ENCODE data around the gene OPCML.

Gene OPCML

DNA sequence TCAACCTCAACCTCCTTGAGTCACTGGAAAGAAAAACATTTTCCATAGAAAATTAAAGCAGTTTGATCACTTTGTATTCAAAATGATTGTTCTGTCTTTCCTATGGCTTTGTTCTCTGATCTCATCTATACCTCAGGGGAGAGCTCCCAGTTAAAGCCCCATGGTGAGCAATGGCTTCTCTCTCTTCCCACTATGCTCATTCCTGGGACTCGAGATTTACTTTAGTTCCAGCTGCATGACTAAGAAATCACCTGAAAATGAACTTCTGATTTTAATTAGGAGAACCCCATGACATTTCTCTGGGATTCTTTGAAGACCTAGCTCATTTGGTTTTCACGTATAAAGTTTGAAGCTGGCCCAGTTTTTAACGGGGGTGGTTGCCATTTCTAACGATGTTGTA, 921.5 kb downstream of the OPCML start:
- Histone ChIP-seq H3K4me2 (ENCODE audit: low read length) (no peak overlapping the region), H3K79me2 (ENCODE audit: control insufficient read depth, low read length) (no peaks in the 10 kb centered on the region), H3K4me3 (ENCODE audit: low read length) (no peak overlapping the region), H3K9me2 (replicated peaks; ENCODE audit: control insufficient read depth, low read length) (no peaks in the 10 kb centered on the region), H3K4me1 (ENCODE audit: control insufficient read depth, low read length) (no peaks in the 10 kb centered on the region), H4K20me1 (ENCODE audit: control insufficient read depth, insufficient read depth, low read depth, low read length) (no peaks in the 10 kb centered on the region), H3K27me3 (ENCODE audit: control insufficient read depth, low read length) (no peaks in the 10 kb centered on the region), H3F3A (ENCODE audit: control insufficient read depth, insufficient read depth) (no peaks in the 10 kb centered on the region), H3K9me3 (ENCODE audit: control insufficient read depth, insufficient read depth, low read length) (no peaks in the 10 kb centered on the region), H3K27ac (ENCODE audit: low read depth, low read length) (no peak overlapping the region), H3K36me3 (ENCODE audit: control insufficient read depth, low read length) (no peaks in the 10 kb centered on the region)
- TF ChIP-seq, protein P1, sequence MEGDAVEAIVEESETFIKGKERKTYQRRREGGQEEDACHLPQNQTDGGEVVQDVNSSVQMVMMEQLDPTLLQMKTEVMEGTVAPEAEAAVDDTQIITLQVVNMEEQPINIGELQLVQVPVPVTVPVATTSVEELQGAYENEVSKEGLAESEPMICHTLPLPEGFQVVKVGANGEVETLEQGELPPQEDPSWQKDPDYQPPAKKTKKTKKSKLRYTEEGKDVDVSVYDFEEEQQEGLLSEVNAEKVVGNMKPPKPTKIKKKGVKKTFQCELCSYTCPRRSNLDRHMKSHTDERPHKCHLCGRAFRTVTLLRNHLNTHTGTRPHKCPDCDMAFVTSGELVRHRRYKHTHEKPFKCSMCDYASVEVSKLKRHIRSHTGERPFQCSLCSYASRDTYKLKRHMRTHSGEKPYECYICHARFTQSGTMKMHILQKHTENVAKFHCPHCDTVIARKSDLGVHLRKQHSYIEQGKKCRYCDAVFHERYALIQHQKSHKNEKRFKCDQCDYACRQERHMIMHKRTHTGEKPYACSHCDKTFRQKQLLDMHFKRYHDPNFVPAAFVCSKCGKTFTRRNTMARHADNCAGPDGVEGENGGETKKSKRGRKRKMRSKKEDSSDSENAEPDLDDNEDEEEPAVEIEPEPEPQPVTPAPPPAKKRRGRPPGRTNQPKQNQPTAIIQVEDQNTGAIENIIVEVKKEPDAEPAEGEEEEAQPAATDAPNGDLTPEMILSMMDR (IDR thresholded peaks at IDR 0.05; ENCODE audit: low read depth, low read length, poor library complexity, severe bottlenecking) = no peak
- no peak for TF ChIP-seq EZH2phosphoT487 (IDR thresholded peaks at IDR 0.05; ENCODE audit: borderline replicate concordance, low read length)

DNA sequence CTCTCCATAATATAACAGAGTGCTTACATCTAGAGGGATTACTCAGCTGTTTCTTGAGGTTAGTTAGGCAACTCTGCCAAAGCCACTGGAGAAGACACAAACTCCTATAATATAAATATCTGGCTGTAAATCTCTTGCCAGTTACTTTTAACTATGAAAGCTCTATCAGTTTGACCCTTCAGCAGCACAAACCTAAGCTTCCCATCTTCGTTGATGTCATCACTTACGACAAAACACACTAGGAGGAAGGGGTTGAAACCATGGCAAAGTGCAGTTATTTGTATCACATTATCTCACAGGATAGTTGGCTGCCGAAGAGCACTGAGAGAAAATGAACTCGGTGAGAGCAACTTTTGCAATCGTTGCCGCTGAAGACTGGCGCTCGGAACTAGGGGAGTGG, 922.1 kb downstream of the OPCML start:
- H3F3A ChIP-seq (ENCODE audit: control insufficient read depth, insufficient read depth) = no peaks in the 10 kb centered on the region

DNA sequence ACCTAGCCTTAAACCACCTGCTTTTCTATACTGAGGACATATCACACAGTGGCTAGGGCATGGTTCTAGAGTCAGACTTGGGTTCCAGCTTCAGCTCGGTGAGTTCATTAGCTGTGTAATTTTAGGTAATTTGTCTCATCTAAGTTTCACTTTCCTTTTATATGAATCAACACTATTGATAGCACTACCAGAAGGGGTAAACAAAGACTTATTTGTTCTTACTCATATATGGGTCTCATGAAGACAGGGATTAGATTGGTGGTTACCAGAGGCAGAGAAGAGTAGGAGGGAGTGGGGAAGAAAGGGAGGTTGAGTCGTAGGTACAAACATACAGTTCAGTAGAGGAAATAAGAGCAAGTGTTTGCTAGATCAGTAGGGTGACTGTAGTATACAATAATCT, 924.7 kb downstream of the OPCML start:
- no peaks in the 10 kb centered on the region for H3K36me3 ChIP-seq (ENCODE audit: control insufficient read depth, low read length)
- H3F3A ChIP-seq (ENCODE audit: control insufficient read depth, insufficient read depth) = no peaks in the 10 kb centered on the region
- no peaks in the 10 kb centered on the region for H3K9me2 ChIP-seq (replicated peaks; ENCODE audit: control insufficient read depth, low read length)
- H3K4me3 ChIP-seq (ENCODE audit: low read length) = no peak overlapping the region
- no peaks in the 10 kb centered on the region for H3K4me1 ChIP-seq (ENCODE audit: control insufficient read depth, low read length)
- no peaks in the 10 kb centered on the region for H3K9me3 ChIP-seq (ENCODE audit: control insufficient read depth, insufficient read depth, low read length)
- no peak overlapping the region for H3K4me2 ChIP-seq (ENCODE audit: low read length)
- no peaks in the 10 kb centered on the region for H3K79me2 ChIP-seq (ENCODE audit: control insufficient read depth, low read length)
- no peaks in the 10 kb centered on the region for H3K27me3 ChIP-seq (ENCODE audit: control insufficient read depth, low read length)
- no peak overlapping the region for H3K27ac ChIP-seq (ENCODE audit: low read depth, low read length)
- TF ChIP-seq, protein P1 (IDR thresholded peaks at IDR 0.05; ENCODE audit: low read depth, low read length, poor library complexity, severe bottlenecking) = no peak
- no peak for TF ChIP-seq EZH2phosphoT487 (IDR thresholded peaks at IDR 0.05; ENCODE audit: borderline replicate concordance, low read length)
- no peaks in the 10 kb centered on the region for H4K20me1 ChIP-seq (ENCODE audit: control insufficient read depth, insufficient read depth, low read depth, low read length)

More for the DNA sequence above, 922.1 kb downstream of the OPCML start:
- TF ChIP-seq EZH2phosphoT487 (IDR thresholded peaks at IDR 0.05; ENCODE audit: borderline replicate concordance, low read length) = no peak
- TF ChIP-seq, protein P1 (IDR thresholded peaks at IDR 0.05; ENCODE audit: low read depth, low read length, poor library complexity, severe bottlenecking) = no peak
- Histone ChIP-seq H3K4me3 (ENCODE audit: low read length) (no peak overlapping the region), H3K9me2 (replicated peaks; ENCODE audit: control insufficient read depth, low read length) (no peaks in the 10 kb centered on the region), H3K36me3 (ENCODE audit: control insufficient read depth, low read length) (no peaks in the 10 kb centered on the region), H3K79me2 (ENCODE audit: control insufficient read depth, low read length) (no peaks in the 10 kb centered on the region), H3K27me3 (ENCODE audit: control insufficient read depth, low read length) (no peaks in the 10 kb centered on the region), H3K4me1 (ENCODE audit: control insufficient read depth, low read length) (no peaks in the 10 kb centered on the region), H3K27ac (ENCODE audit: low read depth, low read length) (no peak overlapping the region), H3K9me3 (ENCODE audit: control insufficient read depth, insufficient read depth, low read length) (no peaks in the 10 kb centered on the region), H4K20me1 (ENCODE audit: control insufficient read depth, insufficient read depth, low read depth, low read length) (no peaks in the 10 kb centered on the region), H3K4me2 (ENCODE audit: low read length) (no peak overlapping the region)

Data from DOHH2 (cell line).